Ishikawa (cell line): ENCODE data around the gene S1PR3.

Source experiments
- CEBPB ChIP-seq: IDR thresholded peaks from 2 replicates; pipeline ENCODE4 v1.6.1; 2012
- CREB1 ChIP-seq: IDR thresholded peaks from 2 replicates; pipeline ENCODE4 v1.6.1; 2012; ENCODE audit warnings: low read depth
- EP300 ChIP-seq: IDR thresholded peaks from 2 replicates; pipeline ENCODE4 v1.6.1; 2012; ENCODE audit warnings: borderline replicate concordance
- FOXM1 ChIP-seq: IDR thresholded peaks from 2 replicates; pipeline ENCODE4 v1.6.1; 2012; ENCODE audit warnings: low read depth, borderline replicate concordance
- NFIC ChIP-seq: IDR thresholded peaks from 2 replicates; pipeline ENCODE4 v1.6.1; 2012
- TAF1 ChIP-seq: IDR thresholded peaks from 2 replicates; pipeline ENCODE4 v1.6.1; 2012; ENCODE audit warnings: low read depth, mild to moderate bottlenecking
- TCF12 ChIP-seq: IDR thresholded peaks from 2 replicates; pipeline ENCODE4 v1.6.1; 2012; ENCODE audit warnings: low read depth
- YY1 ChIP-seq: IDR thresholded peaks from 2 replicates; pipeline ENCODE4 v1.6.1; 2012; ENCODE audit warnings: low read depth
- ZBTB7A ChIP-seq: IDR thresholded peaks from 2 replicates; pipeline ENCODE4 v1.6.1; 2012; ENCODE audit warnings: low read depth
- TF ChIP-seq, protein P1 (sequence below): IDR thresholded peaks from 2 replicates; pipeline ENCODE4 v1.6.1; 2012; ENCODE audit warnings: low read depth, mild to moderate bottlenecking
- TF ChIP-seq, protein P2 (sequence below): IDR thresholded peaks from 2 replicates; pipeline ENCODE4 v1.6.1; 2012
- TF ChIP-seq, protein P3 (sequence below): IDR thresholded peaks from 2 replicates; pipeline ENCODE4 v1.6.1; 2012

DNA sequence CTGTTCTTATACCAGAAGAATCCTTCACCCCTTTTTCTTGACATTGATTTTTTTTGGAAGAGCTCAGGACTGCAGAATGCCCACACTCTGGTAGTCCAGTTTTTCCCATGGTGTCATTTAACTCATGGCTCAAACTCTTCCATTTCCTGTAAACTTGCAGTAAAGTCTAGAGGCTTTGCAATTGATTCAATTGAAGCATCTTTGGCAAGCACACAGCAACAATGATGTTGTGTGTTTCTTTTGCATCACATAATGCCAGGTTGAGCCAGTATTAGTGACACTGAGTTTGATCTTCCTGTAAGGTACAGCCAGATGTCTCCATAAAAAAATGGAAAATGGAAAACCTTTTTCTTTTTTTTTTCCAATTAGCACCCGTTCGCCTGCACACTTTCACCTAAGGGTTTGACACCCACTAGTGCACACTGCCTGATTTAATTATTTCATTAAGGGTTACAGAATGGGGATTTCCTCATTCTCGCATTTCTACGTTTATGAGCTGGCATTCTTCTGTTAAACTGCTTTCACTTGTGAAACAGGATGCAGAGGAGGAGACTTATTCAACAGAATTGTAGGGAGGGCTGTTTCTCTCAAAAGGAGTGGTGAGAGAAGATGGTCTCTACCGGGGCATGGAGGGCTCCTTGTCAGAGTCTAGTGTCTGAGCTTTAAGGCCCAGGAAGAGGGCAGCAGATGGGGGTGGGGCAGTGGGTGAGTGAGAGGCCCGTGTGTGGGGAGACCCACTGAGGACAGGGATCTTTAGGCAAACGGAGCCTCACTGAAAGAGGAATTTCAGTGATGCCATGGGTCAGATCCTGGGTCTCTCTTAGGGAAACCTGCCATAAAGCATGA, 2.2 kb upstream of the S1PR3 start:
- TF ChIP-seq TAF1 (no peak), YY1 (no peak), TCF12 (no peak), CREB1 (no peak), EP300 (no peak), CEBPB (no peak), ZBTB7A (no peak), FOXM1 (no peak), NFIC (no peak)
- TF ChIP-seq, protein P1, sequence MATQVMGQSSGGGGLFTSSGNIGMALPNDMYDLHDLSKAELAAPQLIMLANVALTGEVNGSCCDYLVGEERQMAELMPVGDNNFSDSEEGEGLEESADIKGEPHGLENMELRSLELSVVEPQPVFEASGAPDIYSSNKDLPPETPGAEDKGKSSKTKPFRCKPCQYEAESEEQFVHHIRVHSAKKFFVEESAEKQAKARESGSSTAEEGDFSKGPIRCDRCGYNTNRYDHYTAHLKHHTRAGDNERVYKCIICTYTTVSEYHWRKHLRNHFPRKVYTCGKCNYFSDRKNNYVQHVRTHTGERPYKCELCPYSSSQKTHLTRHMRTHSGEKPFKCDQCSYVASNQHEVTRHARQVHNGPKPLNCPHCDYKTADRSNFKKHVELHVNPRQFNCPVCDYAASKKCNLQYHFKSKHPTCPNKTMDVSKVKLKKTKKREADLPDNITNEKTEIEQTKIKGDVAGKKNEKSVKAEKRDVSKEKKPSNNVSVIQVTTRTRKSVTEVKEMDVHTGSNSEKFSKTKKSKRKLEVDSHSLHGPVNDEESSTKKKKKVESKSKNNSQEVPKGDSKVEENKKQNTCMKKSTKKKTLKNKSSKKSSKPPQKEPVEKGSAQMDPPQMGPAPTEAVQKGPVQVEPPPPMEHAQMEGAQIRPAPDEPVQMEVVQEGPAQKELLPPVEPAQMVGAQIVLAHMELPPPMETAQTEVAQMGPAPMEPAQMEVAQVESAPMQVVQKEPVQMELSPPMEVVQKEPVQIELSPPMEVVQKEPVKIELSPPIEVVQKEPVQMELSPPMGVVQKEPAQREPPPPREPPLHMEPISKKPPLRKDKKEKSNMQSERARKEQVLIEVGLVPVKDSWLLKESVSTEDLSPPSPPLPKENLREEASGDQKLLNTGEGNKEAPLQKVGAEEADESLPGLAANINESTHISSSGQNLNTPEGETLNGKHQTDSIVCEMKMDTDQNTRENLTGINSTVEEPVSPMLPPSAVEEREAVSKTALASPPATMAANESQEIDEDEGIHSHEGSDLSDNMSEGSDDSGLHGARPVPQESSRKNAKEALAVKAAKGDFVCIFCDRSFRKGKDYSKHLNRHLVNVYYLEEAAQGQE, result no peak
- TF ChIP-seq, protein P2, sequence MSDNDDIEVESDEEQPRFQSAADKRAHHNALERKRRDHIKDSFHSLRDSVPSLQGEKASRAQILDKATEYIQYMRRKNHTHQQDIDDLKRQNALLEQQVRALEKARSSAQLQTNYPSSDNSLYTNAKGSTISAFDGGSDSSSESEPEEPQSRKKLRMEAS, result no peak
- TF ChIP-seq, protein P3, sequence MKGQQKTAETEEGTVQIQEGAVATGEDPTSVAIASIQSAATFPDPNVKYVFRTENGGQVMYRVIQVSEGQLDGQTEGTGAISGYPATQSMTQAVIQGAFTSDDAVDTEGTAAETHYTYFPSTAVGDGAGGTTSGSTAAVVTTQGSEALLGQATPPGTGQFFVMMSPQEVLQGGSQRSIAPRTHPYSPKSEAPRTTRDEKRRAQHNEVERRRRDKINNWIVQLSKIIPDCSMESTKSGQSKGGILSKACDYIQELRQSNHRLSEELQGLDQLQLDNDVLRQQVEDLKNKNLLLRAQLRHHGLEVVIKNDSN, result no peak
